ENCODE results near the gene BTNL9. TPM values are rescaled to one million over a fixed set of nuclear protein-coding genes. Genes with fewer than 3 reads are reported as not detected.

The BTNL9 gene
- total RNA-seq, 1 donor from 2014 or later: 105 TPM

DNA sequence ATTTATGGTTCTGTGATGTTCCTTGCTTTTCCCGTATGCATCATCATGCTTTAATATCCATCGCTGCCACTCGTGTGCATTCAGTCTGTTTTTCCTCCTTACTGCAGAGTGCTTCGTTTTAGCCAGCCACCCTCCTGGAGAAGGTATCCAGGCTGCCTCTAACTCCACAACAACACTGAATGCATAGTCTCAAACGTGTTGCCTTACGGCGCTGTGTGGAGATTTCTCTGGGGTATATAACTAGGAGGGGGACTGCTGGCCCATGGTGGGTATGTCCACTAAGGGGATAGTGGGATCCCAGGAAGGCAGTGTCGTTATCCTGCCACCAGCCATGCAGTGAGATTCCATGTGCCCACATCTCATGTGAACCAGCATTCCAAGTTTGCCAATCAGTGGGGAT, 16.4 kb downstream of the BTNL9 start:
- intact Hi-C loops (cut with DNase I): no loop called here
- Histone ChIP-seq H3K27ac (no peak overlapping the region), H3K9me3 (no peaks in the 10 kb centered on the region), H3K4me1 (peaks cover 0 to 8% of the 10 kb centered on the region in 2 donors), H3K27me3 (peaks cover 9% of the 10 kb centered on the region), H3K36me3 (no peaks in the 10 kb centered on the region), H3K4me3 (no peak overlapping the region)
- TF ChIP-seq, protein P1, sequence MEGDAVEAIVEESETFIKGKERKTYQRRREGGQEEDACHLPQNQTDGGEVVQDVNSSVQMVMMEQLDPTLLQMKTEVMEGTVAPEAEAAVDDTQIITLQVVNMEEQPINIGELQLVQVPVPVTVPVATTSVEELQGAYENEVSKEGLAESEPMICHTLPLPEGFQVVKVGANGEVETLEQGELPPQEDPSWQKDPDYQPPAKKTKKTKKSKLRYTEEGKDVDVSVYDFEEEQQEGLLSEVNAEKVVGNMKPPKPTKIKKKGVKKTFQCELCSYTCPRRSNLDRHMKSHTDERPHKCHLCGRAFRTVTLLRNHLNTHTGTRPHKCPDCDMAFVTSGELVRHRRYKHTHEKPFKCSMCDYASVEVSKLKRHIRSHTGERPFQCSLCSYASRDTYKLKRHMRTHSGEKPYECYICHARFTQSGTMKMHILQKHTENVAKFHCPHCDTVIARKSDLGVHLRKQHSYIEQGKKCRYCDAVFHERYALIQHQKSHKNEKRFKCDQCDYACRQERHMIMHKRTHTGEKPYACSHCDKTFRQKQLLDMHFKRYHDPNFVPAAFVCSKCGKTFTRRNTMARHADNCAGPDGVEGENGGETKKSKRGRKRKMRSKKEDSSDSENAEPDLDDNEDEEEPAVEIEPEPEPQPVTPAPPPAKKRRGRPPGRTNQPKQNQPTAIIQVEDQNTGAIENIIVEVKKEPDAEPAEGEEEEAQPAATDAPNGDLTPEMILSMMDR (IDR thresholded peaks at IDR 0.05): no peak
- no peak for DNase-seq (ENCODE audit: low spot score in 2 of 2)

DNA sequence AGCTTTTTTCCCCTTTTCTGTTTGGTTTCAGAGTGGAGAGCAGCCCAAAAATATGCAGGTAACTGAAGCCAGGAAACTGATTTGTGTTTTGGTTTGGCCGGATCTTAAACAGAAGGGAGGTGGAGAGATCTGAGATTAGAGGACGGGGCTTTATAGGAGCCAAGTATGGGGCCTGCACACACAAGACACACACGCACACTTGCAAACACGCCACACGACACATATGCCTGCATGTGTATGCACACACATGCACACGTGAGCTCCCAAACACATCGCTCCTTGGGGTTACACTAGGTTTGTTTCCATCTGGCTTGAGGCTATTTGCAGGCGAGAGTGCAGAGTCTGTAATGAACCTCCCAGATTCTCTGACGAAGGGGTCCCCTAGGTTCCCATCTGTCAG, 18.3 kb downstream of the BTNL9 start:
- TF ChIP-seq, protein P1 (IDR thresholded peaks at IDR 0.05): no peak
- DNase-seq (ENCODE audit: low spot score in 2 of 2): no peak
- Histone ChIP-seq H3K9me3 (no peaks in the 10 kb centered on the region), H3K27ac (no peak overlapping the region), H3K4me1 (peaks cover 0 to 5% of the 10 kb centered on the region in 2 donors), H3K27me3 (peaks cover 3% of the 10 kb centered on the region), H3K4me3 (no peak overlapping the region), H3K36me3 (no peaks in the 10 kb centered on the region)
- intact Hi-C loops (cut with DNase I): no loop called here

DNA sequence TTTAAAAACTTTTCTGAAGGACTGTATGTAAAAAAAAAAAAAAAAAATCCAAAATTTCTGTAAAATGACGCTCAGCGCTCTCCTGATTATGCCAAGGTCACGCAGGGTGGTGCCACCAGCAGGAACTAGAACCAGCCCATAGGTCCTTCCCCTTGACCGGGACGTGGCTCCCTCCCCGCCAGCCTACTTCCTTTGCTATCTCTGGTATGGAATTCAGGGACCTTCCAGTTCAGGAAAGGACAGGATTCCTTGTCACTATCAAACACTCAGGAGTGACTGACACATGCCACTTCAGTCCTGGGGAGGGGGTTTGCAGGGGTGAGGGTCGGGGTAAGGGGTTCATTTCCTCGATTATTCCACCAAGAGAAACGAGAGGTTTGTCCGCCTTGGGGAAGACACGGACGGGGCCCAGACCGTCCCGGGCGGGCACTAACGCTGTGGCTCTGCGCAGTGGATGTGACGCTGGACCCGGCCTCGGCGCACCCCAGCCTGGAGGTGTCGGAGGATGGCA, 18.8 kb downstream of the BTNL9 start:
- DNase-seq (ENCODE audit: low spot score in 2 of 2): no peak
- Histone ChIP-seq H3K27me3 (no peaks in the 10 kb centered on the region), H3K27ac (no peak overlapping the region)

DNA sequence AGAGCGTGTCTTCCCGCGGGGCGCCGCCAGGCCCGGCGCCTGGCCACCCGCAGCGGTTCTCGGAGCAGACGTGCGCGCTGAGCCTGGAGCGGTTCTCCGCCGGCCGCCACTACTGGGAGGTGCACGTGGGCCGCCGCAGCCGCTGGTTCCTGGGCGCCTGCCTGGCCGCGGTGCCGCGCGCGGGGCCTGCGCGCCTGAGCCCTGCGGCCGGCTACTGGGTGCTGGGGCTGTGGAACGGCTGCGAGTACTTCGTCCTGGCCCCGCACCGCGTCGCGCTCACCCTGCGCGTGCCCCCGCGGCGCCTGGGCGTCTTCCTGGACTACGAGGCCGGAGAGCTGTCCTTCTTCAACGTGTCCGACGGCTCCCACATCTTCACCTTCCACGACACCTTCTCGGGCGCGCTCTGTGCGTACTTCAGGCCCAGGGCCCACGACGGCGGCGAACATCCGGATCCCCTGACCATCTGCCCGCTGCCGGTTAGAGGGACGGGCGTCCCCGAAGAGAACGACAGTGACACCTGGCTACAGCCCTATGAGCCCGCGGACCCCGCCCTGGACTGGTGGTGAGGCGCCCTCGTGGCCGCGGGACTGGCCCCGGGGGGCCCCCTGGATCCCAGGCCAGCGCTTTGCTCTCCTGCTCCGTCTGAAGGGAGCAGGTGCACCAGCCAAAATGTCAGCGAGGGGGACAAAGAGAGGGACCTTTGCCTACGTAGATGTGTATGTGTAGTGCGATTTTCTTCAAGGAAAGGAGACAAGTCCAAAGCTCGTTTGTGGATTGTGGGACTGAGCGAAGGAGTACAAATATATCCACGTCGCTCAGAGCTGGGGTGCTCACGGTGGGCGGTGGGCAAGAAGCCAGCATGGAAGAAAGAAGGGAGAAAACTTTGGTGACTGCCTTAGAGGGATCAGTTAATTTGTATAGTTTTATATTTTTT, 19.5 kb downstream of the BTNL9 start:
- Histone ChIP-seq H3K9me3 (no peaks in the 10 kb centered on the region), H3K4me1 (no peaks in the 10 kb centered on the region), H3K36me3 (no peaks in the 10 kb centered on the region), H3K4me3 (no peak overlapping the region), H3K27ac (no peak overlapping the region), H3K27me3 (no peaks in the 10 kb centered on the region)
- TF ChIP-seq, protein P1 (IDR thresholded peaks at IDR 0.05): no peak
- intact Hi-C loops (cut with DNase I): no loop called here
- no peak for DNase-seq (ENCODE audit: low spot score in 2 of 2)

More for the DNA sequence above, 18.8 kb downstream of the BTNL9 start:
- no peak overlapping the region for H3K4me3 ChIP-seq
- peaks cover 0 to 2% of the 10 kb centered on the region in 2 donors for H3K4me1 ChIP-seq
- no peaks in the 10 kb centered on the region for H3K36me3 ChIP-seq
- intact Hi-C loops (cut with DNase I): no loop called here
- H3K9me3 ChIP-seq: no peaks in the 10 kb centered on the region
- TF ChIP-seq, protein P1 (IDR thresholded peaks at IDR 0.05): no peak

DNA sequence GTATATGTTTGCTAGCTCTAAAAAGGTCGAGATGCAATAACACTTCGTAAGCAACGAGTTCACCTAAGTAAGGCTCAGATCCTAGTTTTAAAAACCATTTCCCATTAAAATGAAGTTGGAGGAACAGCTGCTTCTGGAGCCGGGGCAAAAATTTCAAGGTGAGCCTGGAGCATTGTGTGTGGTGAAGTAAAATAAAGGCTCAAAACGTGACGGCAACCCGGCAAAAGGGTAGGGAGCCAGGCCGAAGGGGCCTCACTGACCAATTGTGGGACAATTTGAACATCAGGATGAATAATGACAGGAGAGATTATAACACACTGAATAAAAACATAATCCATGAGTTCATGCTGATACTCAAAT, 20.1 kb downstream of the BTNL9 start:
- intact Hi-C loops (cut with DNase I): no loop called here
- no peak for DNase-seq (ENCODE audit: low spot score in 2 of 2)
- Histone ChIP-seq H3K4me1 (no peaks in the 10 kb centered on the region), H3K27me3 (no peaks in the 10 kb centered on the region), H3K36me3 (no peaks in the 10 kb centered on the region), H3K4me3 (no peak overlapping the region), H3K9me3 (no peaks in the 10 kb centered on the region), H3K27ac (no peak overlapping the region)
- TF ChIP-seq, protein P1 (IDR thresholded peaks at IDR 0.05): no peak
